HG02884 (cell line): ENCODE measurements around the gene INTS2.
A peak's percentile ranks its signal among the peaks of the same experiment; 100 is the strongest.
"Not testable (repeated sequence)": the region's sequence is repeated elsewhere in the genome, so short reads cannot be mapped to it uniquely, and the experiment has no call there.

Experiments used
- ATAC-seq: cut with Tn5 transposase; IDR thresholded peaks from one replicate; pipeline ENCODE4 v1.9.1; 2021; ENCODE audit warnings: mild to moderate bottlenecking, moderate library complexity; ENCODE audit not compliant: unreplicated experiment

INTS2 gene

GRCh38 chr17:61927208-61928100 is at the start of gene INTS2:
Gene INTS2, minus strand, starts transcription at chr17:61927982. Its CDS starts 1,338 bp downstream, at chr17:61926644.
- ATAC-seq: peak; percentile 84

GRCh38 chr17:61974115-61974514 is 46.3 kb upstream of the INTS2 start:
- ATAC-seq: no peak

- ATAC-seq: no peak
These were observed 44.5 kb upstream of the INTS2 start for GRCh38 chr17:61972311-61972710.

GRCh38 chr17:61970030-61970429 is 42.2 kb upstream of the INTS2 start:
- no peak for ATAC-seq

- no peak for ATAC-seq
These were observed 41.0 kb upstream of the INTS2 start for GRCh38 chr17:61968757-61969156.

- no peak for ATAC-seq
These were observed 39.9 kb upstream of the INTS2 start for GRCh38 chr17:61967729-61968128.

GRCh38 chr17:61966191-61966590 is 38.4 kb upstream of the INTS2 start:
- ATAC-seq: no peak

GRCh38 chr17:61955619-61956018 is 27.8 kb upstream of the INTS2 start:
- ATAC-seq: no peak

- no peak for ATAC-seq
These were observed 19.7 kb upstream of the INTS2 start for GRCh38 chr17:61947367-61948078.

GRCh38 chr17:61946359-61946758 is 18.6 kb upstream of the INTS2 start:
- ATAC-seq: no peak

- ATAC-seq: no peak
These were observed 15.3 kb upstream of the INTS2 start for GRCh38 chr17:61943117-61943516.

- ATAC-seq: no peak
These were observed 14.3 kb upstream of the INTS2 start for GRCh38 chr17:61942085-61942484.

- peak; percentile 2 for ATAC-seq
These were observed 287 bp upstream of the INTS2 start for GRCh38 chr17:61928101-61928436.

GRCh38 chr17:61926826-61927207 is 965 bp downstream of the INTS2 start:
- ATAC-seq: no peak

- not testable (repeated sequence) for ATAC-seq
These were observed 12.6 kb downstream of the INTS2 start for GRCh38 chr17:61915162-61915561.

- ATAC-seq: no peak
These were observed 19.3 kb downstream of the INTS2 start for GRCh38 chr17:61908292-61909037.

- ATAC-seq: no peak
These were observed 20.4 kb downstream of the INTS2 start for GRCh38 chr17:61907361-61907760.

- no peak for ATAC-seq
These were observed 23.6 kb downstream of the INTS2 start for GRCh38 chr17:61904094-61904710.

GRCh38 chr17:61903251-61903650 is 24.5 kb downstream of the INTS2 start:
- ATAC-seq: no peak

GRCh38 chr17:61897548-61898180 is 30.1 kb downstream of the INTS2 start:
- no peak for ATAC-seq

- ATAC-seq: no peak
These were observed 32.4 kb downstream of the INTS2 start for GRCh38 chr17:61895391-61895790.
